DLD1 (cell line): ENCODE results near the gene EXOC2.

ENCODE experiments used
- in situ Hi-C: cut with HindIII; loops from 2 replicates; pipeline ENCODE4 v1.10.0; 2017; ENCODE audit warnings: low sequenced_read_pairs

The EXOC2 gene

GRCh38 chr6:692858-693722 lies at the start of gene EXOC2:
EXOC2 (minus strand) TSS chr6:693139; CDS start chr6:637818, 55,321 bp downstream.
- in situ Hi-C loops, result no loop called here

GRCh38 chr6:741410-742339 lies 48.7 kb upstream of the EXOC2 start:
- in situ Hi-C loops, result no loop called here

GRCh38 chr6:736657-737446 lies 43.9 kb upstream of the EXOC2 start:
- in situ Hi-C loops, result no loop called here

- in situ Hi-C loops, result no loop called here
Observed at GRCh38 chr6:733431-734219, 40.7 kb upstream of the EXOC2 start.

GRCh38 chr6:731924-732323 lies 39.0 kb upstream of the EXOC2 start:
- in situ Hi-C loops, result no loop called here

- in situ Hi-C loops, result no loop called here
Observed at GRCh38 chr6:729606-730320, 36.8 kb upstream of the EXOC2 start.

GRCh38 chr6:727856-728255 lies 34.9 kb upstream of the EXOC2 start:
- in situ Hi-C loops, result no loop called here

- in situ Hi-C loops, result no loop called here
Observed at GRCh38 chr6:723540-723939, 30.6 kb upstream of the EXOC2 start.

- in situ Hi-C loops, result no loop called here
Observed at GRCh38 chr6:722608-723007, 29.7 kb upstream of the EXOC2 start.

- in situ Hi-C loops, result no loop called here
Observed at GRCh38 chr6:722077-722524, 29.2 kb upstream of the EXOC2 start.

- in situ Hi-C loops, result no loop called here
Observed at GRCh38 chr6:718345-718744, 25.4 kb upstream of the EXOC2 start.

GRCh38 chr6:717135-717534 lies 24.2 kb upstream of the EXOC2 start:
- in situ Hi-C loops, result no loop called here

GRCh38 chr6:715709-716491 lies 23.0 kb upstream of the EXOC2 start:
- in situ Hi-C loops, result no loop called here

GRCh38 chr6:714100-714499 lies 21.2 kb upstream of the EXOC2 start:
- in situ Hi-C loops, result no loop called here

GRCh38 chr6:713351-713750 lies 20.4 kb upstream of the EXOC2 start:
- in situ Hi-C loops, result no loop called here

GRCh38 chr6:712805-713204 lies 19.9 kb upstream of the EXOC2 start:
- in situ Hi-C loops, result no loop called here

GRCh38 chr6:711925-712324 lies 19.0 kb upstream of the EXOC2 start:
- in situ Hi-C loops, result no loop called here
